WERI-Rb-1 (cell line): Measurements from ENCODE around the gene MRPL36.
A peak's percentile ranks its signal among the peaks of the same experiment; 100 is the strongest.
"Not testable (repeated sequence)": the region's sequence is repeated elsewhere in the genome, so short reads cannot be mapped to it uniquely, and the experiment has no call there.

Experiments
- DNase-seq: peaks from one replicate; pipeline ENCODE4 v3.0.0-alpha.2; 2020
- H3K27ac ChIP-seq: fragments of 250-450 bp; sonication (Bioruptor Pico); 2 replicates; pipeline ENCODE4 v1.5.1; 2020; ENCODE audit warnings: mild to moderate bottlenecking, moderate library complexity
- H3K27me3 ChIP-seq: fragments of 250-450 bp; sonication (Bioruptor Pico); 2 replicates; pipeline ENCODE4 v1.5.1; 2021; ENCODE audit warnings: mild to moderate bottlenecking, low read depth, moderate library complexity; ENCODE audit not compliant: insufficient read depth, severe bottlenecking
- H3K36me3 ChIP-seq: fragments of 250-450 bp; sonication (Bioruptor Pico); 2 replicates; pipeline ENCODE4 v1.5.1; 2020; ENCODE audit warnings: mild to moderate bottlenecking, moderate library complexity
- H3K4me3 ChIP-seq: 2 replicates; pipeline ENCODE4 v1.5.1; 2011; ENCODE audit warnings: low read depth, mild to moderate bottlenecking, control low read depth, low read length
- H3K9me3 ChIP-seq: fragments of 250-450 bp; sonication (Bioruptor Pico); 2 replicates; pipeline ENCODE4 v1.5.1; 2021; ENCODE audit warnings: mild to moderate bottlenecking, moderate library complexity; ENCODE audit not compliant: severe bottlenecking
- CTCF ChIP-seq: IDR thresholded peaks from 2 replicates; pipeline ENCODE4 v1.5.1; 2011; ENCODE audit warnings: low read depth, mild to moderate bottlenecking, control low read depth, inconsistent platforms, low read length

MRPL36 gene

GRCh38 chr5:1801222-1801966 is 1.8 kb upstream of the MRPL36 start, which contains the start of gene NDUFS6:
TSS of gene NDUFS6 (plus strand) at chr5:1801407. CDS start at chr5:1801418, 11 bp downstream.
- no peaks in the 10 kb centered on the region for H3K27me3 ChIP-seq
- peak within 1 kb of the TSS; percentile 82 for H3K27ac ChIP-seq
- DNase-seq = peak; percentile 85
- H3K9me3 ChIP-seq = no peaks in the 10 kb centered on the region
- peaks cover 64% of the 10 kb centered on the region for H3K36me3 ChIP-seq
- peak within 1 kb of the TSS; percentile 73 for H3K4me3 ChIP-seq
- peak; percentile 23 for TF ChIP-seq CTCF

DNA sequence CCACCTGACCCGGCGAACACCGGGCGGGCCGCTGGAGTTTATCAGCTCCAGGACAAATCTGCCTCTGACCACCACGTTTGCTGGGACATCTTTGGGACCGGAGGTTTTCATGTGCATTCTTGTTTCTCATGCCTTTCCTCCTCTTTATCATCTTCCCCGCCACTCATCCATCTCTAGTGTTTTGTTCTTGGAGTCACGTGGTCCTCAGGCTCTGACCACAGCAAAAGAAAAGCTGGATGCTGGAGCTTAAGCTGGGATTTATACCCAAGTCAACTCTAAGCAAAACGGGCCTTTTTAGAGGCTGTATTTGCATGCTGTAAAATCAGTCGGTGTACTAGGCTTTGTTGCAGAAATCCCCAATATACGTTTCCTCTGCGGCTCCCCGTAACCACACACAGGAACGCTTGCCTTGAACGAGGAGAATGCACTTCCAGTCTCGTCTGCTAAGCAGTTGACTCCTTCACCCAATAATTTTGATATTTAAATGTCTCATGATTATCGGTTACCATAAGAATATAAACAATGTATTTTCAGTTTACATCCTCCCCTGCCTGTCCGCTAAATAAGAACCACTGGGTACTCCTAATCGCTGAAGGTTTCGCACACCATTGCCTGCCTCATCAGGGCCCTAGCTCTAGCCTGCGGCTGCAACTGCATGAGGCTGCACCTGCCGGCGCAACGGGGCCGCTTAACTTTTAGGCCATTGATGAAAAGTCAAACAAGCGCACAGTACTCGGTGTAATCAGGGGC is 1.0 kb upstream of the MRPL36 start:
- TF ChIP-seq CTCF = no peak
- Histone ChIP-seq H3K27ac (peak overlapping the region; percentile 82), H3K9me3 (no peaks in the 10 kb centered on the region), H3K4me3 (peak overlapping the region; percentile 73), H3K27me3 (no peaks in the 10 kb centered on the region), H3K36me3 (peaks cover 57% of the 10 kb centered on the region)
- DNase-seq = no peak

- Histone ChIP-seq H3K27me3 (peaks cover 1% of the 10 kb centered on the region), H3K36me3 (peaks cover 42% of the 10 kb centered on the region), H3K27ac (peak overlapping the region; percentile 82), H3K4me3 (peak overlapping the region; percentile 73), H3K9me3 (no peaks in the 10 kb centered on the region)
- TF ChIP-seq CTCF = no peak
- peak; percentile 29 for DNase-seq
Observed at GRCh38 chr5:1799110-1799601, 481 bp downstream of the MRPL36 start.

DNA sequence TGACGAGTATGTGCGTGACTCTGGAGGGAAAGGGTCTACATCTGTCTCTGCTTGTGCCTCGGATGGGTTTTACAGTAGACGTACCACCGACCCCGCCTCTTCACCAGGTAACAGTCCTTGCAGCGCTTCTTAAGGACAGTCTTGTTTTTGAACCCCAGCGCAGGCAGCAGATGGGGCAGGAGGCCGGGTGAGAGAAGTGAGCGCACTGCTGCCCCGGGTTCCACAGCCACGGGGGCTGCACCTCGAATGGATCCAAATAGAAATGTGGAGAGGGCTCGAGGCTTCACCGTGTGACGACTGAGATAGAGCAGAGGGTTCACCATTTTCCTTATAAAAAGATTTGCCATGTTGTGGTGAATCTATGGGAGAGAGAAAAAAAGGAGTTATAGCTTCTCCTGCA is 1.0 kb downstream of the MRPL36 start:
- not testable (repeated sequence) for H3K27ac ChIP-seq, H3K9me3 ChIP-seq, H3K27me3 ChIP-seq, DNase-seq
- Histone ChIP-seq H3K4me3 (peak overlapping the region; percentile 73), H3K36me3 (peaks cover 37% of the 10 kb centered on the region)

- H3K36me3 ChIP-seq = peaks cover 29% of the 10 kb centered on the region
- TF ChIP-seq CTCF = no peak
- H3K27me3 ChIP-seq = peaks cover 14% of the 10 kb centered on the region
- no peak overlapping the region for H3K4me3 ChIP-seq
- DNase-seq = no peak
- H3K27ac ChIP-seq = no peak overlapping the region
- no peaks in the 10 kb centered on the region for H3K9me3 ChIP-seq
Observed at GRCh38 chr5:1797855-1798254, 1.8 kb downstream of the MRPL36 start.

DNA sequence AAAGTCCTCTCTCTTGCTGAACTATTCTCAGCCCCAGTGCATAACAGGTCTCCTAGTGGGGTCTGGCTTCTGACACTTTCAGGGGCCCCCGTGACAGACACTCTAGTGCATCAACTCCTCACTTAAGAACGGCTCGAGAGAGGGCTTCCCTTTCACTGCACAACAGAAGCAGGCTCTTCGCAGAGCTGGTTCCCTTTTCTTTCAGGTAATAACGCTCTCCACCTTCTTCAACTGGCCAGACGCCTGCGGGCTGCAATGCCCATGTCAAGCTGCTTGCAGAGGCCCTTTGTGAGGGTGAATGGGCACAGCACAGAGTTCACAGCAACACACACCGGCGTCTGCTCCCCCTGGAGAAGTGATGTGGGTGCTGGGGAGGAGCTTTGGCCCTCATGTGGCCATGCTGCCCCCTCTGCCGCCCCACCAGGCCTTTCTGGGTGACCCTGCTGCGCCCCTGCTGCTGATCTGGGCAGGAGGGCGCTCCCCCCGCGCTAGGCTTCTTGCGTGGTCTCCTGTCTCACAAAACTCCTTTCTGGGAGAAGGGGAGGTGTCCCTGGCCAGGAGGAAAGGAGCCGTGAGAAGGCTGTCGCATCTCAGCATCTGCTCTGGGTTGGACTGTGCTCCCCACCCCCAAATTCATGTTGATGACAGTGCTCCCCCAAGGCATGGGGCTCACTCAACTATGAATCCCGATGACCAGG is 2.4 kb downstream of the MRPL36 start:
- no peak for TF ChIP-seq CTCF
- DNase-seq = no peak
- Histone ChIP-seq H3K36me3 (peaks cover 24% of the 10 kb centered on the region), H3K4me3 (no peak overlapping the region), H3K27me3 (peaks cover 19% of the 10 kb centered on the region), H3K9me3 (no peaks in the 10 kb centered on the region), H3K27ac (no peak overlapping the region)
